ENCODE data around the gene ZNF398.

Gene ZNF398

DNA sequence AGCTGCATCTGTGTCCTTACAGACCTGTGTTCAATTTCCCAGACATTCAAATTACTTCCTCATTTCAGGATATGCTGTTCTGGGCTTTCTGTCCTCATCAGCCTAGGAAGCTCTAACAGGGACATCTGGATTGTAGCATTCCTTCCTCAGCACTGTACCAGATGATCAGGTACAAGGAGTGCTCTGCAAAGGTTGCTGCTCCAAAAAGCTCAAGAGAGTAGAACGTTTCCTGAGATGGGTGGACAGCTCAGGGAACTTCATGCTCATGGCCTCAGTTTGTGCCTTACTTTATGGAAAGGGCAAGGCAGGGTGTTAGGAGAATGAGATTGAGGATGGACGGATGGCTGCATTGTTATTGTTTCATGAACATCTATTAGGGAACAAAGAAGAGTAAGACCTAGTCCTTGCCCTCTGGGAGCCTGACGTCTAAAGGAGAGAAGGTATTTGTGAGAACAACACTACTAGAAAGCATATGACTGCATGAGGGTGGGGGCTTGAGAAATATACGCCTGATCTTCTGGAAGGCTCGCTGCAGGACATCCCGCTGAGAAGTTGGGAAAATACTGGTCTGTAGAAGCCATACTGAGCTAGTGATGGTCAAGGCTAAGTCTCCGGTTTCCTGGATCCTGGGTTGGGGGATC lies 81.7 kb downstream of the ZNF398 start:
- no peak for DNase-seq (ENCODE audit: low spot score)

GRCh38 chr7:149229526-149229925 lies 82.3 kb downstream of the ZNF398 start:
- DNase-seq (ENCODE audit: low spot score), result no peak

- DNase-seq (ENCODE audit: low spot score), result no peak
These were observed 85.1 kb downstream of the ZNF398 start for GRCh38 chr7:149232362-149232761.
